ENCODE measurements around the gene RHCE. TPM values are rescaled to one million over a fixed set of nuclear protein-coding genes. Genes with fewer than 3 reads are reported as not detected.
"Not testable (repeated sequence)": the region's sequence is repeated elsewhere in the genome, so short reads cannot be mapped to it uniquely, and the experiment has no call there.

RHCE gene
- total RNA-seq, 1 donor from 2014 or later: 0.58 TPM

DNA sequence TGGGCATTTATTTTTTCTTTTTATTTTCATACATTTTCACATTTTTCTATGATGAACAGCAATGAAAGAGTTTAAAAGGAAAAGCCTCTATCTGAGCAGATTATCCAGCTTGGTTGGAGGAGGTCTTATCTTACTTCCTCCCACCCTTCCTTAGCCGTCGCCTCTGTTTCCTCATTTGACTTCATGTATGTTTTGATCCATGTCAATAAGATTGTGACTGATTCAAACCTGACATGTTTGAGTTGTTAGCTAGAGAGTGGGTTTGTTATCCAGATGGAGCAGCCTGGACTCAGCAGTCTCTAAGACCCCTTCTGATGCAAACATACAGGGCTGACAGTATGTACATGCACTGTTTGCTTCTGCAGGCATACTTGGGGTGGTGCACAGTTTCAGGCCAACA lies 41.2 kb upstream of the RHCE start:
- Histone ChIP-seq H3K27me3 (no peaks in the 10 kb centered on the region), H3K4me1 (no peaks in the 10 kb centered on the region), H3K9me3 (no peaks in the 10 kb centered on the region), H3K36me3 (peaks cover 31% of the 10 kb centered on the region), H3K27ac (no peak overlapping the region), H3K4me3 (no peak overlapping the region)
- DNase-seq (no peak), ATAC-seq (no peak)
- TF ChIP-seq, protein P1, sequence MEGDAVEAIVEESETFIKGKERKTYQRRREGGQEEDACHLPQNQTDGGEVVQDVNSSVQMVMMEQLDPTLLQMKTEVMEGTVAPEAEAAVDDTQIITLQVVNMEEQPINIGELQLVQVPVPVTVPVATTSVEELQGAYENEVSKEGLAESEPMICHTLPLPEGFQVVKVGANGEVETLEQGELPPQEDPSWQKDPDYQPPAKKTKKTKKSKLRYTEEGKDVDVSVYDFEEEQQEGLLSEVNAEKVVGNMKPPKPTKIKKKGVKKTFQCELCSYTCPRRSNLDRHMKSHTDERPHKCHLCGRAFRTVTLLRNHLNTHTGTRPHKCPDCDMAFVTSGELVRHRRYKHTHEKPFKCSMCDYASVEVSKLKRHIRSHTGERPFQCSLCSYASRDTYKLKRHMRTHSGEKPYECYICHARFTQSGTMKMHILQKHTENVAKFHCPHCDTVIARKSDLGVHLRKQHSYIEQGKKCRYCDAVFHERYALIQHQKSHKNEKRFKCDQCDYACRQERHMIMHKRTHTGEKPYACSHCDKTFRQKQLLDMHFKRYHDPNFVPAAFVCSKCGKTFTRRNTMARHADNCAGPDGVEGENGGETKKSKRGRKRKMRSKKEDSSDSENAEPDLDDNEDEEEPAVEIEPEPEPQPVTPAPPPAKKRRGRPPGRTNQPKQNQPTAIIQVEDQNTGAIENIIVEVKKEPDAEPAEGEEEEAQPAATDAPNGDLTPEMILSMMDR (IDR thresholded peaks at IDR 0.05): no peak
- intact Hi-C loops (cut with DNase I): no loop called here

DNA sequence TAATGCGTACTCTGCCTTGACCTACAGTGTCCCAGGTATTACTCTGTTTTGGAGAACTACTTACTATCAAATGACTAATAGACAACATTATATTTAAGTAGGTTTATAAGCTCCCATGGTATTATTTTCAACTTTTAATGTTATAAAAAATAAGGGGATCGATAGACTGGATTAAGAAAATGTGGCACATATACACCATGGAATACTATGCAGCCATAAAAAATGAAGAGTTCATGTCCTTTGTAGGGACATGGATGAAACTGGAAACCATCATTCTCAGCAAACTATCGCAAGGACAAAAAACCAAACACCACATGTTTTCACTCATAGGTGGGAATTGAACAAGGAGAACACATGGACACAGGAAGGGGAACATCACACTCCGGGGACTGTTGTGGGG lies 40.2 kb upstream of the RHCE start:
- peaks cover 38% of the 10 kb centered on the region for H3K36me3 ChIP-seq
- DNase-seq; H3K4me1 ChIP-seq; H3K27ac ChIP-seq; H3K4me3 ChIP-seq; H3K27me3 ChIP-seq; H3K9me3 ChIP-seq; ATAC-seq; intact Hi-C loops (cut with DNase I): not testable (repeated sequence)

DNA sequence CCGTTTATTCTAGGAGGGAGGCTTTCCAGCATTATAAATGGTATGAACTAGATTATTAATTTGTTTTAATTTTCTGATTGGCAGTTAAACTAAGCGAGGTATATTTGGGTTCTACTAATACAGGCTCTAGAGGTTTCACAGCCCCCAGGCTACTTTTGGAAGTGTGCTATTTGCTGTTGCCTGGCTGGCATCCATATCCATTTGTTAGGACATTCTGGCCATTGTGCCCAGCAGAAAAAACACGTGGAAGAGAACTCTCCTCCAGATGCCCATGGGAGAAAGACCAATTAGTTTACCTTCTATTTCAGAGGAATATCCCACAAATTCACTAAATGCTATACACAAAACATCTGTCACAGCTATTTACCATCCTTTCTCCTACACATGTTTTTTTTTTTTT lies 39.4 kb upstream of the RHCE start:
- no peak for DNase-seq
- peaks cover 46% of the 10 kb centered on the region for H3K36me3 ChIP-seq
- TF ChIP-seq, protein P1 (IDR thresholded peaks at IDR 0.05): no peak

DNA sequence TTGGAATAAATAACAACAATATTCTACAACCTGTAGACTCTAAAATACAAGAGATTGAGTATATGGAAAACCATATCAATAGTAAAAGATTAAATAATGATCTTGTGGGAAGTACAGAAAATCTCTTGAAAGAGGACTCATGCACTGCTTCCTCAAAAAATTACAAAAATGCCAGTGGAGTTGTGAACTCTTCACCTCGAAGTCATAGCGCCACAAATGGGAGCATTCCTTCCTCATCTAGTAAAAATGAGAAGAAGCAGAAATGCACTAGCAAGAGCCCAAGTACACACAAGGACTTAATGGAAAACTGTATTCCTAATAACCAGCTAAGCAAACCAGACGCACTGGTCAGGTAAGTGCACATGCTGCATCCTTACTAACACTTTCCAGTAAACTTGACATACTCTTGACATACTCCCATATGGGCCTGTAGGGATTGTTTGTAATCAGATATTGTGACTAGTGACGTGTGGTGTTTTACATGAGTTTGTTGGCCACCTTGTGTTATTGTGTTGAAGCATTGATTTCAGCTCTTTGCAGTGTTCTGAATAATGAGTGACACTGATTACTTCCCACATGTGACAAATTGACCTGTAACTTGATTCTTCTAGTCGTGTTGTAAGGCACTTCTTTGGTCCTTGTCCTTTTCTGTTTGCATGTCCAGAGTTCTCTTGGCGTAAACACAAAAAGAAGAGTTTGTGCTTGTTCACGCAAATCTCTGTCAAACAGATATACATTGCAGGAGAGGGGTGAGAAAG lies 38.1 kb upstream of the RHCE start:
- Histone ChIP-seq H3K9me3 (no peaks in the 10 kb centered on the region), H3K27ac (no peak overlapping the region), H3K36me3 (peaks cover 52% of the 10 kb centered on the region), H3K4me1 (no peaks in the 10 kb centered on the region), H3K27me3 (no peaks in the 10 kb centered on the region), H3K4me3 (no peak overlapping the region)
- TF ChIP-seq, protein P1 (IDR thresholded peaks at IDR 0.05): no peak
- peak; percentile 55 for ATAC-seq
- DNase-seq: no peak
- intact Hi-C loops (cut with DNase I): no loop called here

More for the DNA sequence above, 39.4 kb upstream of the RHCE start:
- H3K27ac ChIP-seq: no peak overlapping the region
- intact Hi-C loops (cut with DNase I): no loop called here
- no peaks in the 10 kb centered on the region for H3K27me3 ChIP-seq
- no peaks in the 10 kb centered on the region for H3K4me1 ChIP-seq
- H3K9me3 ChIP-seq: no peaks in the 10 kb centered on the region
- H3K4me3 ChIP-seq: no peak overlapping the region
- ATAC-seq: no peak

DNA sequence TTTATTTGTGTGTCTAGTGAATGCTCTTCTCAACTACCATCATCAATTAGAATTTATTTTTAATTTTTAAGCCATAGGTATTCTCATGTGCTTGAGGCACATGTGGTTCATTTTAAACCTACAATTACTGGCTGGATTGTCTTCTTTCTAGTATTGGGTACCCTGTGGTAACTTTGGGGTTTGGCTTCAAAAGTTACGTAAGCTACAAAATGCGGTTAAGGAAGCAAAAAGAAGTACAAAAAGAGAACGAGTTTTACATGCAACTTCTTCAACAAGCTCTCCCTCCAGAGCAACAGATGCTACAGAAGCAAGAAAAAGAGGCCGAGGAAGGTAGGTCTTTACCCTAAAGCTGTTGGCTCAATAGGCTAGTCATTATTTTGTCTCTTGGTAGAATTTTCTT lies 35.9 kb upstream of the RHCE start:
- H3K4me1 ChIP-seq: peaks cover 6% of the 10 kb centered on the region
- H3K36me3 ChIP-seq: peaks cover 52% of the 10 kb centered on the region
- no peak for DNase-seq
- no peak for ATAC-seq
- intact Hi-C loops (cut with DNase I): no loop called here
- no peak overlapping the region for H3K27ac ChIP-seq
- TF ChIP-seq, protein P1 (IDR thresholded peaks at IDR 0.05): no peak
- no peaks in the 10 kb centered on the region for H3K27me3 ChIP-seq
- H3K4me3 ChIP-seq: no peak overlapping the region
- H3K9me3 ChIP-seq: no peaks in the 10 kb centered on the region

DNA sequence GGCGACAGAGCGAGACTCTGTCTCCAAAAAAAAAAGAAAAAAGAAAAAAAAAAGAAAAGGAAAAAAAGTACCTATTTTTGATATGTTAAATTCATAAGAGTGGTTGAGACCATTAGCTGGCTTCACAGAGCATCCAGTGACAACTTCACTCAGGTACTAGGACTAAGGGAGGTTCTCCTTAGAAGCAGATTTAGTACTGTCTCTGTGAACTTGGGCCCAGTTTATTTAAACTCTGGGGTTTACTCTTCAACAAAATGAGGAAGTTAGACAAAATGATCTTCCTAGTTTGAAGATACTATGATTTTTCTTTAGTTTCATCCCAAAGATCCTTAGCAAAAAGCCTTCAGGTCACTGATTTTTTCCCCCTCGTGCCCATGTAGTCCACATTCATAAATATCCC lies 31.3 kb upstream of the RHCE start:
- Histone ChIP-seq H3K4me3 (no peak overlapping the region), H3K36me3 (peaks cover 41% of the 10 kb centered on the region), H3K27me3 (no peaks in the 10 kb centered on the region), H3K9me3 (no peaks in the 10 kb centered on the region), H3K27ac (no peak overlapping the region), H3K4me1 (peaks cover 6% of the 10 kb centered on the region)
- TF ChIP-seq, protein P1 (IDR thresholded peaks at IDR 0.05): no peak
- intact Hi-C loops (cut with DNase I): no loop called here
- ATAC-seq (peak; percentile 37), DNase-seq (no peak)
